ENCODE data around the gene QARS1. TPM values are rescaled to one million over a fixed set of nuclear protein-coding genes. Genes with fewer than 3 reads are reported as not detected.

Gene QARS1
- total and polyA plus RNA-seq, 2 of the 13 experiments (the other 11 are each of a cell fraction or from before 2014, with no cell fraction given), result 307 to 327 TPM

GRCh38 chr3:49120438-49121131 is 16.0 kb upstream of the QARS1 start, which contains the start of gene USP19 (continued):
- TF ChIP-seq E2F2 (CRISPR knock-in tag; IDR thresholded peaks at IDR 0.05; ENCODE audit: borderline replicate concordance), result no peak; the same call in 1 of the 2 replicates
- TF ChIP-seq ZNF430 (CRISPR knock-in tag; IDR thresholded peaks at IDR 0.05), result no peak
- no peak for TF ChIP-seq ZNF33B (CRISPR knock-in tag; IDR thresholded peaks at IDR 0.05)
- no peak for TF ChIP-seq ZBTB14 (CRISPR knock-in tag; IDR thresholded peaks at IDR 0.05)
- peak; percentile 68 for TF ChIP-seq RAD21 (CRISPR knock-in tag; IDR thresholded peaks at IDR 0.05)
- TF ChIP-seq, protein P1, sequence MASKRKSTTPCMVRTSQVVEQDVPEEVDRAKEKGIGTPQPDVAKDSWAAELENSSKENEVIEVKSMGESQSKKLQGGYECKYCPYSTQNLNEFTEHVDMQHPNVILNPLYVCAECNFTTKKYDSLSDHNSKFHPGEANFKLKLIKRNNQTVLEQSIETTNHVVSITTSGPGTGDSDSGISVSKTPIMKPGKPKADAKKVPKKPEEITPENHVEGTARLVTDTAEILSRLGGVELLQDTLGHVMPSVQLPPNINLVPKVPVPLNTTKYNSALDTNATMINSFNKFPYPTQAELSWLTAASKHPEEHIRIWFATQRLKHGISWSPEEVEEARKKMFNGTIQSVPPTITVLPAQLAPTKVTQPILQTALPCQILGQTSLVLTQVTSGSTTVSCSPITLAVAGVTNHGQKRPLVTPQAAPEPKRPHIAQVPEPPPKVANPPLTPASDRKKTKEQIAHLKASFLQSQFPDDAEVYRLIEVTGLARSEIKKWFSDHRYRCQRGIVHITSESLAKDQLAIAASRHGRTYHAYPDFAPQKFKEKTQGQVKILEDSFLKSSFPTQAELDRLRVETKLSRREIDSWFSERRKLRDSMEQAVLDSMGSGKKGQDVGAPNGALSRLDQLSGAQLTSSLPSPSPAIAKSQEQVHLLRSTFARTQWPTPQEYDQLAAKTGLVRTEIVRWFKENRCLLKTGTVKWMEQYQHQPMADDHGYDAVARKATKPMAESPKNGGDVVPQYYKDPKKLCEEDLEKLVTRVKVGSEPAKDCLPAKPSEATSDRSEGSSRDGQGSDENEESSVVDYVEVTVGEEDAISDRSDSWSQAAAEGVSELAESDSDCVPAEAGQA (IDR thresholded peaks at IDR 0.05; ENCODE audit: low read depth), result peak; percentile 64; the same call in 1 of the 2 replicates
- TF ChIP-seq, protein P1 (CRISPR knock-in tag; IDR thresholded peaks at IDR 0.05; ENCODE audit: borderline replicate concordance), result no peak
- no peak; the same call in 1 of the 2 replicates for TF ChIP-seq ZNF160 (CRISPR knock-in tag; IDR thresholded peaks at IDR 0.05)
- TF ChIP-seq JDP2 (CRISPR knock-in tag; IDR thresholded peaks at IDR 0.05; ENCODE audit: borderline replicate concordance), result no peak
- TF ChIP-seq MYC (CRISPR knock-in tag; IDR thresholded peaks at IDR 0.05; ENCODE audit: borderline replicate concordance), result peak; percentile 78; the same call in 1 of the 2 replicates
- no peak for TF ChIP-seq RORA (CRISPR knock-in tag; IDR thresholded peaks at IDR 0.05)
- 0 out of 2 replicates have a peak, but pooled peaks have one; percentile 28 for TF ChIP-seq MTF1 (CRISPR knock-in tag; IDR thresholded peaks at IDR 0.05)
- TF ChIP-seq FLYWCH1 (CRISPR knock-in tag; IDR thresholded peaks at IDR 0.05), result no peak
- peak; percentile 63; the same call in 1 of the 2 replicates for TF ChIP-seq ARHGAP35 (CRISPR knock-in tag; IDR thresholded peaks at IDR 0.05; ENCODE audit: borderline replicate concordance)
- TF ChIP-seq NFIB (CRISPR knock-in tag; IDR thresholded peaks at IDR 0.05; ENCODE audit: borderline replicate concordance), result no peak
- no peak for TF ChIP-seq ZMYM2 (CRISPR knock-in tag; IDR thresholded peaks at IDR 0.05)
- no peak for TF ChIP-seq CC2D1A (CRISPR knock-in tag; IDR thresholded peaks at IDR 0.05)
- no peak for TF ChIP-seq SMARCE1 (IDR thresholded peaks at IDR 0.05; ENCODE audit: borderline replicate concordance)
- 0 out of 2 replicates have a peak, but pooled peaks have one; percentile 47 for TF ChIP-seq ZNF709 (CRISPR knock-in tag; IDR thresholded peaks at IDR 0.05)
- peak; percentile 24; the same call in 1 of the 2 replicates for TF ChIP-seq NR2F2 (IDR thresholded peaks at IDR 0.05; ENCODE audit: borderline replicate concordance, low read depth)
